IPS-11a (cell line): ENCODE measurements around the gene DLX1.
A peak's percentile ranks its signal among the peaks of the same experiment; 100 is the strongest.

ENCODE experiments used
- H3K4me3 ChIP-seq: one replicate; pipeline ENCODE4 v1.5.1; 2013; ENCODE audit warnings: low read depth, low read length, control low read depth

The DLX1 gene

GRCh38 chr2:172086241-172087206 lies 1.2 kb downstream of the DLX1 start:
- no peak overlapping the region for H3K4me3 ChIP-seq

GRCh38 chr2:172087207-172087779 lies 2.0 kb downstream of the DLX1 start:
- no peak overlapping the region for H3K4me3 ChIP-seq

GRCh38 chr2:172087780-172088244 lies 2.5 kb downstream of the DLX1 start:
- H3K4me3 ChIP-seq, result no peak overlapping the region

- H3K4me3 ChIP-seq, result no peak overlapping the region
Observed at GRCh38 chr2:172088245-172089004, 3.1 kb downstream of the DLX1 start.

- no peak overlapping the region for H3K4me3 ChIP-seq
Observed at GRCh38 chr2:172089005-172089504, 3.7 kb downstream of the DLX1 start.

- H3K4me3 ChIP-seq, result no peak overlapping the region
Observed at GRCh38 chr2:172089633-172090032, 4.3 kb downstream of the DLX1 start.

- H3K4me3 ChIP-seq, result no peak overlapping the region
Observed at GRCh38 chr2:172090044-172090961, 5.0 kb downstream of the DLX1 start.

GRCh38 chr2:172091000-172091641 lies 5.8 kb downstream of the DLX1 start:
- H3K4me3 ChIP-seq, result no peak overlapping the region

- H3K4me3 ChIP-seq, result no peak overlapping the region
Observed at GRCh38 chr2:172091761-172092566, 6.7 kb downstream of the DLX1 start.

GRCh38 chr2:172092716-172093415 lies 7.6 kb downstream of the DLX1 start:
- no peak overlapping the region for H3K4me3 ChIP-seq

GRCh38 chr2:172093416-172094293 lies 8.3 kb downstream of the DLX1 start:
- H3K4me3 ChIP-seq, result no peak overlapping the region

GRCh38 chr2:172094294-172095145 lies 9.2 kb downstream of the DLX1 start:
- H3K4me3 ChIP-seq, result peak overlapping the region; percentile 8

GRCh38 chr2:172095146-172095904 lies 10.0 kb downstream of the DLX1 start:
- peak overlapping the region; percentile 8 for H3K4me3 ChIP-seq

GRCh38 chr2:172095905-172096625 lies 10.8 kb downstream of the DLX1 start:
- H3K4me3 ChIP-seq, result no peak overlapping the region
